HL-60 (cell line): ENCODE results near the gene CD276.

Experiments used
- DNase-seq, 2 experiments: peaks; one replicate each; pipeline ENCODE4 v3.0.0-alpha.2; 2010 to 2020; ENCODE audit warnings: low read depth in 1 of 2, low spot score in 1 of 2
- H3K27ac ChIP-seq: fragments of 250-450 bp; sonication (Bioruptor Pico); replicated peaks from 2 replicates; pipeline ENCODE4 v1.5.1; 2020; ENCODE audit warnings: mild to moderate bottlenecking, moderate library complexity
- H3K27me3 ChIP-seq: fragments of 250-450 bp; sonication (Bioruptor Pico); 2 replicates; pipeline ENCODE4 v1.5.1; 2021; ENCODE audit warnings: mild to moderate bottlenecking, moderate library complexity; ENCODE audit not compliant: insufficient read depth, poor library complexity, severe bottlenecking
- H3K4me3 ChIP-seq: replicated peaks from 2 replicates; pipeline ENCODE4 v1.5.1; 2011; ENCODE audit warnings: mild to moderate bottlenecking, control low read depth, low read length; ENCODE audit not compliant: insufficient read depth
- GABPA ChIP-seq: IDR thresholded peaks from 2 replicates; pipeline ENCODE4 v1.6.1; 2012; ENCODE audit warnings: low read depth
- POLR2AphosphoS5 ChIP-seq: IDR thresholded peaks from 2 replicates; pipeline ENCODE4 v1.6.1; 2012; ENCODE audit warnings: low read depth
- SPI1 ChIP-seq: IDR thresholded peaks from 2 replicates; pipeline ENCODE4 v1.6.1; 2012; ENCODE audit warnings: low read depth, mild to moderate bottlenecking, borderline replicate concordance
- TF ChIP-seq, protein P1 (sequence below): IDR thresholded peaks from 2 replicates; pipeline ENCODE4 v1.6.1; 2012; ENCODE audit warnings: low read depth; ENCODE audit not compliant: insufficient replicate concordance
- TF ChIP-seq, protein P2 (sequence below): IDR thresholded peaks from one replicate; pipeline ENCODE4 v1.5.1; 2011; ENCODE audit warnings: low read length, control low read depth, inconsistent platforms; ENCODE audit not compliant: insufficient read depth

CD276 gene

DNA sequence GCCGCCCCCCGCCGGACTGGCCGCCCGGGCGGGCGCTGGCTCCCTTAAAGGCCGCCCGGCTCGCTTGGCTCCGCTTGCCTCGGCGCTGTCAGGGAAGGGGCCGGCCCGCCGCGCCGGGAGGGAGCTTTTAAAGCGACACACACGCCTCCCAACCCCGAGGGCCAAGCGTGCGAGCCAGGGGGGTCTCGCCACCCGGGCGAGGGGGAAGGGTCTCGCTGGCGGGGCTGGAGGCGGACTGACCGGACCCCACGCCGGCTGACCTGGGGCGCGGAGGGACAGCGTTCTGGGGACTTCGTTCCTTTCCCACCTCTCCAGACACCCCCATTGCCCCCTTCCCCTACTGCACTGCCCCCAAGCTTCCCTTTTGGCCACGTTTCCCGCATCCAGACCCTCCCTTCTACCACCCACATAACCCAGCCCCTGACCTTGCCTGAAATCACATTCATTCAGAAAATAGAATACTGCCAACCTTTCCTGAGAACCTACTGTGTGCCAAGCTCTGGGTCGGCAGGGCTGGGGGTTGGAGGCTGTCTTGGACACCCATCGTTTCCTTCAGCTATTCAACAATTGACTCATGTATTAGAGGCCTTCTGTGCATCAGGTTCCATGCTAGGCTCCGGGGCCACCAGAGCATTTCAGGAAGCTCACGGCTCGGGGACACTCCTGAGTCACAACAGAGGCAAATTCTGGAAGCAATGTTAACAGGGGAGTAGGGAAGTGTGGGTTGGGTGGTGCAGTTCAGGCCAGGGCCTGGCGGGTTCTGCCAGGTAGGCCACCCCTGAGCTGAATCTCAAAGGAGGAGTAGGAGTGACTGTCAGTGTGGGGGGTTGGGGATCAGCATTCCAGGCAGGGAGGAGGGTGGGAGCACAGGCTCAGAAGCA, 69.3 kb downstream of the CD276 start, which contains the start of gene INSYN1:
Gene INSYN1, minus strand, starts transcription at position 102 of the 881 bp plus-strand sequence. CDS start 2,221 bp downstream, outside the sequence.
- Histone ChIP-seq H3K27me3 (peaks cover 30% of the 10 kb centered on the region), H3K4me3 (no peak within 1 kb of the TSS), H3K27ac (no peak within 1 kb of the TSS)
- no peak for DNase-seq
- TF ChIP-seq, protein P1, sequence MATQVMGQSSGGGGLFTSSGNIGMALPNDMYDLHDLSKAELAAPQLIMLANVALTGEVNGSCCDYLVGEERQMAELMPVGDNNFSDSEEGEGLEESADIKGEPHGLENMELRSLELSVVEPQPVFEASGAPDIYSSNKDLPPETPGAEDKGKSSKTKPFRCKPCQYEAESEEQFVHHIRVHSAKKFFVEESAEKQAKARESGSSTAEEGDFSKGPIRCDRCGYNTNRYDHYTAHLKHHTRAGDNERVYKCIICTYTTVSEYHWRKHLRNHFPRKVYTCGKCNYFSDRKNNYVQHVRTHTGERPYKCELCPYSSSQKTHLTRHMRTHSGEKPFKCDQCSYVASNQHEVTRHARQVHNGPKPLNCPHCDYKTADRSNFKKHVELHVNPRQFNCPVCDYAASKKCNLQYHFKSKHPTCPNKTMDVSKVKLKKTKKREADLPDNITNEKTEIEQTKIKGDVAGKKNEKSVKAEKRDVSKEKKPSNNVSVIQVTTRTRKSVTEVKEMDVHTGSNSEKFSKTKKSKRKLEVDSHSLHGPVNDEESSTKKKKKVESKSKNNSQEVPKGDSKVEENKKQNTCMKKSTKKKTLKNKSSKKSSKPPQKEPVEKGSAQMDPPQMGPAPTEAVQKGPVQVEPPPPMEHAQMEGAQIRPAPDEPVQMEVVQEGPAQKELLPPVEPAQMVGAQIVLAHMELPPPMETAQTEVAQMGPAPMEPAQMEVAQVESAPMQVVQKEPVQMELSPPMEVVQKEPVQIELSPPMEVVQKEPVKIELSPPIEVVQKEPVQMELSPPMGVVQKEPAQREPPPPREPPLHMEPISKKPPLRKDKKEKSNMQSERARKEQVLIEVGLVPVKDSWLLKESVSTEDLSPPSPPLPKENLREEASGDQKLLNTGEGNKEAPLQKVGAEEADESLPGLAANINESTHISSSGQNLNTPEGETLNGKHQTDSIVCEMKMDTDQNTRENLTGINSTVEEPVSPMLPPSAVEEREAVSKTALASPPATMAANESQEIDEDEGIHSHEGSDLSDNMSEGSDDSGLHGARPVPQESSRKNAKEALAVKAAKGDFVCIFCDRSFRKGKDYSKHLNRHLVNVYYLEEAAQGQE = no peak
- TF ChIP-seq POLR2AphosphoS5 = no peak
- TF ChIP-seq, protein P2, sequence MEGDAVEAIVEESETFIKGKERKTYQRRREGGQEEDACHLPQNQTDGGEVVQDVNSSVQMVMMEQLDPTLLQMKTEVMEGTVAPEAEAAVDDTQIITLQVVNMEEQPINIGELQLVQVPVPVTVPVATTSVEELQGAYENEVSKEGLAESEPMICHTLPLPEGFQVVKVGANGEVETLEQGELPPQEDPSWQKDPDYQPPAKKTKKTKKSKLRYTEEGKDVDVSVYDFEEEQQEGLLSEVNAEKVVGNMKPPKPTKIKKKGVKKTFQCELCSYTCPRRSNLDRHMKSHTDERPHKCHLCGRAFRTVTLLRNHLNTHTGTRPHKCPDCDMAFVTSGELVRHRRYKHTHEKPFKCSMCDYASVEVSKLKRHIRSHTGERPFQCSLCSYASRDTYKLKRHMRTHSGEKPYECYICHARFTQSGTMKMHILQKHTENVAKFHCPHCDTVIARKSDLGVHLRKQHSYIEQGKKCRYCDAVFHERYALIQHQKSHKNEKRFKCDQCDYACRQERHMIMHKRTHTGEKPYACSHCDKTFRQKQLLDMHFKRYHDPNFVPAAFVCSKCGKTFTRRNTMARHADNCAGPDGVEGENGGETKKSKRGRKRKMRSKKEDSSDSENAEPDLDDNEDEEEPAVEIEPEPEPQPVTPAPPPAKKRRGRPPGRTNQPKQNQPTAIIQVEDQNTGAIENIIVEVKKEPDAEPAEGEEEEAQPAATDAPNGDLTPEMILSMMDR = no peak
- no peak for TF ChIP-seq SPI1
- no peak for TF ChIP-seq GABPA

DNA sequence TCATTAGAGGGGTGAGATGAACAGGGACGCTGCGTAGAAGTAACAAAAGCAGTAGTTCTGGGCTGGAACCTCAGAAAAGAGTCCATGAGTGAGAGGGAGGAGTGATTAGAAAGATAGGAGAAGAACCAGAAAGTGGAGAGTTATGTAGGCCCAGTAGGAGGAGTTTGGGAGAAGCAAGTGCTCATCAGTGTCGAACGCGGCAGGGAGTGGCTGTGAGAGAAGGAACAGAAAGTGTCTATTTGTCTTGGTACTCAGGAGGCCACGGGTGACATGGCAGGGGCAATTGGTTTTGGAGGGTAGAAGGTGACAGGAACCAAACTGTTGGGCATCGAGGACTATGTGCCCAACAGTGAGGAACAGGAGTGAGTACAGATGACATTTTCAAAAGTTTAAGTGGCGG, 70.3 kb downstream of the CD276 start:
- TF ChIP-seq, protein P2 = no peak
- no peak for TF ChIP-seq SPI1
- TF ChIP-seq POLR2AphosphoS5 = no peak
- TF ChIP-seq, protein P1 = no peak
- TF ChIP-seq GABPA = no peak
- Histone ChIP-seq H3K27me3 (peaks cover 26% of the 10 kb centered on the region), H3K27ac (no peak overlapping the region), H3K4me3 (no peak overlapping the region)
- no peak for DNase-seq

- TF ChIP-seq GABPA = no peak
- no peak for TF ChIP-seq SPI1
- TF ChIP-seq, protein P1 = no peak
- TF ChIP-seq, protein P2 = no peak
- TF ChIP-seq POLR2AphosphoS5 = no peak
- Histone ChIP-seq H3K27ac (no peak overlapping the region), H3K27me3 (peaks cover 26% of the 10 kb centered on the region), H3K4me3 (no peak overlapping the region)
- no peak for DNase-seq
These were observed 71.3 kb downstream of the CD276 start for GRCh38 chr15:73755481-73755880.
